ENCODE measurements around the gene ZNF608. TPM values are rescaled to one million over a fixed set of nuclear protein-coding genes. Genes with fewer than 3 reads are reported as not detected.

The ZNF608 gene
- total and polyA plus RNA-seq, 9 of the 15 experiments (the other 6 are each of a cell fraction or from before 2014, with no cell fraction given): 0.38 to 1.5 (median 1.00) TPM

GRCh38 chr5:124780011-124780410 lies 33.6 kb upstream of the ZNF608 start (continued):
- TF ChIP-seq DNMT1 (IDR thresholded peaks at IDR 0.05): no peak
- TF ChIP-seq MBD1 (CRISPR knock-in tag; IDR thresholded peaks at IDR 0.05): no peak

GRCh38 chr5:124773315-124774311 lies 27.2 kb upstream of the ZNF608 start:
- no peak overlapping the region for H3K4me2 ChIP-seq (ENCODE audit: insufficient read depth, low read length)
- FAIRE-seq (no peak), ATAC-seq (peak; percentile 35; the same call in 1 of the 3 replicates), DNase-seq (ENCODE audit: extremely low read depth in 1 of 4, low spot score in 3 of 4) (no peak)
- no peak overlapping the region for H3K9ac ChIP-seq (ENCODE audit: insufficient read depth in 1 of 2, low read depth in 2 of 2, low read length in 2 of 2)
- H4K20me1 ChIP-seq (replicated peaks; ENCODE audit: control insufficient read depth, insufficient read depth, low read length): no peaks in the 10 kb centered on the region; the same call in 1 of the 2 replicates
- intact Hi-C loops (cut with micrococcal nuclease) (no loop called here), in situ Hi-C loops (cut with MboI) (no loop called here)
- WGBS (ENCODE audit: insufficient coverage, low coverage, missing lambda C conversion rate): 0% methylated on average over 3 of the region's 5 CpGs
- BruUV-seq (replicated peaks): no TSS peak
- H3K27ac ChIP-seq (ENCODE audit: extremely low read depth, low read depth, low read length): no peak overlapping the region
- no peaks in the 10 kb centered on the region for H3K79me2 ChIP-seq (ENCODE audit: control insufficient read depth, insufficient read depth, low read length)
- H3K4me1 ChIP-seq (replicated peaks in 1 of 2; ENCODE audit: control insufficient read depth in 2 of 2, insufficient read depth in 2 of 2, low read length in 2 of 2): no peaks in the 10 kb centered on the region; a peak in 2 of 5 replicates
- no peaks in the 10 kb centered on the region for H3K9me1 ChIP-seq (ENCODE audit: control insufficient read depth, insufficient read depth, low read length)
- H3K9me3 ChIP-seq (replicated peaks; ENCODE audit: control insufficient read depth, insufficient read depth, low read depth, low read length): no peaks in the 10 kb centered on the region
- POLR2A ChIA-PET: interaction anchor here (0.7 to 1.1 kb wide), 2 partner anchors 9 to 14 kb away, joined by 3 read pairs; no protein-coding TSS in a partner anchor
- H2AFZ ChIP-seq (ENCODE audit: low read depth, low read length): no peak overlapping the region
- no peaks in the 10 kb centered on the region for H3K36me3 ChIP-seq (ENCODE audit: control insufficient read depth, insufficient read depth, low read length)
- CTCF ChIA-PET (ENCODE audit: low intra/inter-chr PET ratio): no interaction called here
- no peak overlapping the region for H3K4me3 ChIP-seq
- H3K27me3 ChIP-seq (ENCODE audit: control insufficient read depth in 2 of 2, insufficient read depth in 2 of 2, low read length in 2 of 2): no peaks in the 10 kb centered on the region; a peak in 1 of 5 replicates
- TF ChIP-seq PML (IDR thresholded peaks at IDR 0.05; ENCODE audit: low read length): peak; percentile 33; the same call in 1 of the 2 replicates
- TF ChIP-seq ZFP30 (CRISPR knock-in tag; IDR thresholded peaks at IDR 0.05; ENCODE audit: borderline replicate concordance): no peak
- 0 out of 2 replicates have a peak, but pooled peaks have one; percentile 19 for TF ChIP-seq SMARCA4 (IDR thresholded peaks at IDR 0.05)
- TF ChIP-seq GATA2 (CRISPR knock-in tag; IDR thresholded peaks at IDR 0.05): no peak
- peak; percentile 58; the same call in 1 of the 2 replicates for TF ChIP-seq TEAD4 (IDR thresholded peaks at IDR 0.05; ENCODE audit: low read length)
- TF ChIP-seq TEAD4 (CRISPR knock-in tag; IDR thresholded peaks at IDR 0.05; ENCODE audit: borderline replicate concordance): no peak
- peak; percentile 49; the same call in 1 of the 2 replicates for TF ChIP-seq TAL1 (IDR thresholded peaks at IDR 0.05)
- TF ChIP-seq SREBF1 (IDR thresholded peaks at IDR 0.05; ENCODE audit: borderline replicate concordance, low read depth, low read length): no peak
- TF ChIP-seq GMEB1 (CRISPR knock-in tag; IDR thresholded peaks at IDR 0.05): no peak
- peak; percentile 45; the same call in 1 of the 2 replicates for TF ChIP-seq SOX6 (IDR thresholded peaks at IDR 0.05)
- no peak for TF ChIP-seq POLR2G (IDR thresholded peaks at IDR 0.05; ENCODE audit: low read depth, low read length)
- no peak for TF ChIP-seq TEAD1 (CRISPR knock-in tag; IDR thresholded peaks at IDR 0.05)
- no peak for TF ChIP-seq PTRF (tag; IDR thresholded peaks at IDR 0.05)
- peak; percentile 14; the same call in 1 of the 2 replicates for TF ChIP-seq RFX1 (IDR thresholded peaks at IDR 0.05)
- TF ChIP-seq POLR2AphosphoS2 (IDR thresholded peaks at IDR 0.05; ENCODE audit: low read length): no peak
